Kidney (tissue), 22 donors: ENCODE measurements around the gene UGCG. TPM values are rescaled to one million over a fixed set of nuclear protein-coding genes. Genes with fewer than 3 reads are reported as not detected.
A peak's percentile ranks its signal among the peaks of the same experiment; 100 is the strongest.

Source experiments
- DNase-seq, 5 donors: peaks; one replicate each; pipeline ENCODE4 v3.0.0-alpha.2; 2013 to 2020
- FAIRE-seq: peaks from 2 replicates; lab custom pipeline; 2012; peaks lifted over from hg19 to GRCh38; lab: Jason Lieb, UNC
- H3K27ac ChIP-seq, 2 donors: one replicate each; pipeline ENCODE4 v1.7.0; 2013; ENCODE audit warnings: low read depth in 2 of 2, low read length in 2 of 2, inconsistent platforms in 1 of 2
- H3K27me3 ChIP-seq: one replicate; pipeline ENCODE4 v1.7.1; 2013; ENCODE audit warnings: low read length, inconsistent platforms; ENCODE audit not compliant: control insufficient read depth, insufficient read depth
- H3K36me3 ChIP-seq, 3 donors: one replicate each; pipeline versions ENCODE4 v1.7.0 to v1.7.1; 2013; ENCODE audit warnings: low read length in 3 of 3, control low read depth in 1 of 3, inconsistent platforms in 1 of 3; ENCODE audit not compliant: insufficient read depth in 3 of 3, control insufficient read depth in 2 of 3
- H3K4me1 ChIP-seq, 3 donors: one replicate each; pipeline versions ENCODE4 v1.7.0 to v1.7.1; 2013; ENCODE audit warnings: low read length in 3 of 3, inconsistent platforms in 1 of 3, low read depth in 1 of 3; ENCODE audit not compliant: control insufficient read depth in 2 of 3, insufficient read depth in 2 of 3
- H3K4me3 ChIP-seq, 3 donors: one replicate each; pipeline versions ENCODE4 v1.7.0 to v1.8.1; 2013; ENCODE audit warnings: low read length in 3 of 3, control low read depth in 1 of 3, inconsistent platforms in 1 of 3
- H3K9ac ChIP-seq, 3 donors: one replicate each; pipeline versions ENCODE4 v1.7.0 to v1.7.1; 2013; ENCODE audit warnings: low read length in 3 of 3, control low read depth in 1 of 3, inconsistent platforms in 1 of 3
- H3K9me3 ChIP-seq, 3 donors: one replicate each; pipeline versions ENCODE4 v1.7.0 to v1.7.1; 2013; ENCODE audit warnings: low read length in 3 of 3, control low read depth in 1 of 3, inconsistent platforms in 1 of 3; ENCODE audit not compliant: control insufficient read depth in 2 of 3, insufficient read depth in 1 of 3
- CTCF ChIP-seq: IDR thresholded peaks from 3 replicates; pipeline ENCODE4 v1.5.1; 2012; ENCODE audit warnings: mild to moderate bottlenecking, moderate library complexity, borderline replicate concordance; ENCODE audit not compliant: insufficient read depth; ENCODE audit errors: extremely low read depth
- intact Hi-C: fragments of 100-400 bp; cut with DNase I; formaldehyde crosslinking; loops from one replicate; pipeline ENCODE4 v1.11.1; 2022
- long read RNA-seq, 10 donors: library from polyadenylated mRNA in 1 of 10; unstranded in 1 of 10; transcript quantifications; one replicate each; pipeline ENCODE4 v2.0.0 and lab custom pipeline, GENCODE V29; 2021 to 2026
- polyA plus RNA-seq: library from polyadenylated mRNA; stranded (reverse); fragments of 350-450 nt; fragmentation: Illumina TruSeq; extraction: RNeasy Lipid Tissue Mini Kit (QIAGEN cat#74804); gene quantifications from one replicate; pipeline ENCODE4 v1.2.3, GENCODE V29; 2014; ENCODE audit warnings: low read depth, low replicate concordance; ENCODE audit not compliant: insufficient read depth
- total RNA-seq: library from RNA; stranded (reverse); fragmentation: NEBNext Ultra II Directional; extraction: Animal tissue kit (Norgen Biotek cat#: 25700); gene quantifications from one replicate; pipeline ENCODE4 v1.2.1, GENCODE V29; 2021
- donor health status: control.
- donor health status: control.
- donor health status: control.
- donor health status: control.
- donor health status: control.
- donor health status: DM: yes; HTN: yes; CAD: no.
- donor health status: Normal renal cell carcinoma (clear cell type).

UGCG gene
- total RNA-seq (113 TPM), polyA plus RNA-seq (20.8 TPM)
- long read RNA-seq, donor 1, full-length matches to known transcripts, result 9 of 9 reads
- long read RNA-seq, donor 1, partial matches to known transcripts, result 0 of 9 reads
- long read RNA-seq, donor 1, other reads (novel, unspliced or antisense), result 0 of 9 reads
- long read RNA-seq, donor 2, full-length matches to known transcripts, result 11 of 20 reads
- long read RNA-seq, donor 2, partial matches to known transcripts, result 9 of 20 reads
- long read RNA-seq, donor 2, other reads (novel, unspliced or antisense), result 0 of 20 reads
- long read RNA-seq, donor 3, full-length matches to known transcripts, result 13 of 155 reads
- long read RNA-seq, donor 3, partial matches to known transcripts, result 142 of 155 reads
- long read RNA-seq, donor 3, other reads (novel, unspliced or antisense), result 0 of 155 reads
- long read RNA-seq, donor 4, full-length matches to known transcripts, result 7 of 77 reads
- long read RNA-seq, donor 4, partial matches to known transcripts, result 70 of 77 reads
- long read RNA-seq, donor 4, other reads (novel, unspliced or antisense), result 0 of 77 reads
- long read RNA-seq, donor 5, result 0 reads
- long read RNA-seq, donor 6, full-length matches to known transcripts, result 13 of 13 reads
- long read RNA-seq, donor 6, partial matches to known transcripts, result 0 of 13 reads
- long read RNA-seq, donor 6, other reads (novel, unspliced or antisense), result 0 of 13 reads
- long read RNA-seq, donor 7, full-length matches to known transcripts, result 101 of 125 reads
- long read RNA-seq, donor 7, partial matches to known transcripts, result 10 of 125 reads
- long read RNA-seq, donor 7, other reads (novel, unspliced or antisense), result 14 of 125 reads
- long read RNA-seq, donor 8, full-length matches to known transcripts, result 13 of 20 reads
- long read RNA-seq, donor 8, partial matches to known transcripts, result 7 of 20 reads
- long read RNA-seq, donor 8, other reads (novel, unspliced or antisense), result 0 of 20 reads
- long read RNA-seq, donor 9, full-length matches to known transcripts, result 6 of 6 reads
- long read RNA-seq, donor 9, partial matches to known transcripts, result 0 of 6 reads
- long read RNA-seq, donor 9, other reads (novel, unspliced or antisense), result 0 of 6 reads
- long read RNA-seq, donor 10, full-length matches to known transcripts, result 8 of 8 reads
- long read RNA-seq, donor 10, partial matches to known transcripts, result 0 of 8 reads
- long read RNA-seq, donor 10, other reads (novel, unspliced or antisense), result 0 of 8 reads

GRCh38 chr9:111895996-111896941, at the start of gene UGCG:
TSS of gene UGCG (plus strand) at chr9:111896814. CDS start at chr9:111897216, 402 bp downstream.
- Histone ChIP-seq H3K36me3 (no peaks in the 10 kb centered on the region), H3K4me3 (peak within 1 kb of the TSS; percentile 88 to 97 (median 90)), H3K4me1 (peaks cover 0 to 23% (median 3%) of the 10 kb centered on the region in 3 donors), H3K9ac (peak within 1 kb of the TSS; percentile 87 to 99 (median 95)), H3K27me3 (no peaks in the 10 kb centered on the region), H3K27ac (peak within 1 kb of the TSS; percentile 97 to 99), H3K9me3 (no peaks in the 10 kb centered on the region)
- DNase-seq (peak; percentile 92 to 97 (median 96)), FAIRE-seq (no peak)
- peak; percentile 0 for TF ChIP-seq CTCF
- intact Hi-C loops, result no loop called here

GRCh38 chr9:111851553-111851952, 45.1 kb upstream of the UGCG start:
- no peak overlapping the region for H3K9ac ChIP-seq
- DNase-seq (no peak), FAIRE-seq (no peak)
- no peak overlapping the region for H3K4me3 ChIP-seq
- no peak for TF ChIP-seq CTCF
- no peaks in the 10 kb centered on the region for H3K9me3 ChIP-seq
- no peaks in the 10 kb centered on the region for H3K27me3 ChIP-seq
- H3K27ac ChIP-seq, result no peak overlapping the region
- no peaks in the 10 kb centered on the region for H3K4me1 ChIP-seq
- intact Hi-C loops, result no loop called here
- no peaks in the 10 kb centered on the region for H3K36me3 ChIP-seq

- no peak for TF ChIP-seq CTCF
- Histone ChIP-seq H3K27ac (no peak overlapping the region), H3K4me1 (no peaks in the 10 kb centered on the region), H3K36me3 (no peaks in the 10 kb centered on the region), H3K4me3 (no peak overlapping the region), H3K27me3 (no peaks in the 10 kb centered on the region), H3K9ac (no peak overlapping the region), H3K9me3 (no peaks in the 10 kb centered on the region)
- intact Hi-C loops, result no loop called here
- no peak for FAIRE-seq
- DNase-seq, result no peak
Measured at GRCh38 chr9:111852291-111852690, 44.3 kb upstream of the UGCG start.
